HUES48 (cell line): ENCODE results near the gene GTF3A.

Experiments used
- H3K27ac ChIP-seq: one replicate; pipeline ENCODE4 v1.7.0; 2013; ENCODE audit warnings: low read depth, low read length, inconsistent platforms
- H3K27me3 ChIP-seq: 2 replicates; pipeline ENCODE4 v1.6.1; 2013; ENCODE audit warnings: mild to moderate bottlenecking, low read length; ENCODE audit not compliant: control insufficient read depth, insufficient read depth
- H3K36me3 ChIP-seq: 2 replicates; pipeline ENCODE4 v1.6.1; 2013; ENCODE audit warnings: low read length; ENCODE audit not compliant: control insufficient read depth, insufficient read depth
- H3K4me1 ChIP-seq: 2 replicates; pipeline ENCODE4 v1.6.1; 2013; ENCODE audit warnings: mild to moderate bottlenecking, low read length; ENCODE audit not compliant: control insufficient read depth, insufficient read depth
- H3K4me3 ChIP-seq: 2 replicates; pipeline ENCODE4 v1.5.1; 2013; ENCODE audit warnings: mild to moderate bottlenecking, low read depth, low read length
- H3K9ac ChIP-seq: 2 replicates; pipeline ENCODE4 v1.6.1; 2013; ENCODE audit warnings: mild to moderate bottlenecking, low read depth, low read length, moderate library complexity
- H3K9me3 ChIP-seq: 2 replicates; pipeline ENCODE4 v1.6.1; 2013; ENCODE audit warnings: low read length; ENCODE audit not compliant: control insufficient read depth, insufficient read depth

Gene GTF3A

DNA sequence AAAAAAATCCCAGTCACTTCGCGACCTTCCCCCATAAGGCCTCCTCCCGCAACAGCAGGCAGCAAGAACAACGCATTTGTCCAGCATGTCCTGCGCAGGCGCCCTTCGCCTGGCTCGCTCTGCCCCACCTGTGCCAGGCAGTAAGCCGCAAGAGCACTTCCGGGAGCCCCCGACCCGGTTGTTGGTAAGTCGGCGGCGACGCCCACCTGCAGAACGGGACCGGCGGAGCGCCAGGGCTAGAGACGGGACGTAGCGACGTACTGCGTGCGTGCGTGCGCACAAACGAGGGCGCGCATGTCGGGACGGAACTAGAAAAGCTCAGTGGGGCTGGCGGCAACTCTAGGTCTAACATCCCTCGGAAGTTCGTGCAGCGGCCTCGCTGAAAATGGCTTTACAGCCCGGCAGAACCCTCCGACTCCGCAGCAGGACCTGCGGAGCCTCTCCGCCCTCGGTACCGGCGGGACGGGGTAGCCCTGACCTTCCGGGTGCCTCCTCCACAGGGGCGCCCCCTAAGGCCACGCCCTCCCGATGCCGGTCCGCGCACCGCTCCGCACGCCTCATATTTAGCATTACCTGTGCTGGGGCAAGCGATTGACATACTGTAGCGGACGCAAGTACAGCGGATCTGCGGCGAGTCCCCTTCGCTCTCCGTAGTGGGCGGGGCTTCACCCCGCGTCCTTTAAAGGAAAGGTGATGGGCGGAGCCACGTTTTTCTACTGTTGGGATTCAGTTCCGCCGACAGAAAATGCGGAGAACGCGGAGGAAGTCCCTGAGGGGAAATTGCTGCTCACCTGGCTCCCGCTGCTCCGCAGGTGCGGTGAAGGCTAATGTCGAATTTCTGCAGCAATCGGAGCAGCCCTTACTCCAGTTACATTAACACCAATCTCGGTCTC lies 25.8 kb downstream of the GTF3A start, which contains the start of gene MTIF3:
Gene MTIF3, minus strand, starts transcription at position 629 of the 893 bp plus-strand sequence. CDS start 10,116 bp downstream, outside the sequence.
- H3K9me3 ChIP-seq, result no peaks in the 10 kb centered on the region
- H3K27ac ChIP-seq, result peak within 1 kb of the TSS; percentile 99
- H3K4me1 ChIP-seq, result peaks cover 7% of the 10 kb centered on the region
- peak within 1 kb of the TSS; percentile 86 for H3K4me3 ChIP-seq
- H3K9ac ChIP-seq, result peak within 1 kb of the TSS; percentile 87
- H3K36me3 ChIP-seq, result no peaks in the 10 kb centered on the region
- no peaks in the 10 kb centered on the region for H3K27me3 ChIP-seq

DNA sequence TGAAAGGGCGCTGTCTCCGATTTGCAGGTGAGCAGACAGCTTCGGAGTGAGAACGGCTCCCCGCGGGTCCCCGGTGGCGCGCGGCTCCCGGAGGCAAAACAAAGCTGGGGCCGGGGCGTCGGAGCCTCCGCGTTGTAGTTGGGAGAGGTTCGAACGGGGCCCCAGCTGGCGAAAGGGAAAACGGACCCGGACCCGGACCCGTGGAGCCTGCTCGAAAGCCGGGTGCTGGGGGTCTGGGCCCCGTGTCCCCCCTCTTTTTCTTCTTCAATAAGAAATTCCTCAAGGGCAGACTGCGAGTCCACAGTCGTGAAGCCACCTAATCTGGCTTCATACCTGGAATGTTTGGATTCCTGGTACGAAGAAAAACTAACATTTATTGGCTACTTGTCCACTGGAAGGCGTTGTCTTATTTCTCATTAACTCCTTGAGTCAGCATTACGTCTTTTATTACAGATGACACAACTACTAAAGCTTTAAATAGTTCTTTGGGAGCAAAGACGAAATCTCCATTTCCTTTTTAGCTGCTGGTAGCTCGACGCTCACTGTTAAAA lies 26.6 kb downstream of the GTF3A start:
- peak overlapping the region; percentile 99 for H3K27ac ChIP-seq
- no peaks in the 10 kb centered on the region for H3K9me3 ChIP-seq
- H3K9ac ChIP-seq, result peak overlapping the region; percentile 73
- peaks cover 15% of the 10 kb centered on the region for H3K4me1 ChIP-seq
- peak overlapping the region; percentile 86 for H3K4me3 ChIP-seq
- no peaks in the 10 kb centered on the region for H3K36me3 ChIP-seq
- no peaks in the 10 kb centered on the region for H3K27me3 ChIP-seq

DNA sequence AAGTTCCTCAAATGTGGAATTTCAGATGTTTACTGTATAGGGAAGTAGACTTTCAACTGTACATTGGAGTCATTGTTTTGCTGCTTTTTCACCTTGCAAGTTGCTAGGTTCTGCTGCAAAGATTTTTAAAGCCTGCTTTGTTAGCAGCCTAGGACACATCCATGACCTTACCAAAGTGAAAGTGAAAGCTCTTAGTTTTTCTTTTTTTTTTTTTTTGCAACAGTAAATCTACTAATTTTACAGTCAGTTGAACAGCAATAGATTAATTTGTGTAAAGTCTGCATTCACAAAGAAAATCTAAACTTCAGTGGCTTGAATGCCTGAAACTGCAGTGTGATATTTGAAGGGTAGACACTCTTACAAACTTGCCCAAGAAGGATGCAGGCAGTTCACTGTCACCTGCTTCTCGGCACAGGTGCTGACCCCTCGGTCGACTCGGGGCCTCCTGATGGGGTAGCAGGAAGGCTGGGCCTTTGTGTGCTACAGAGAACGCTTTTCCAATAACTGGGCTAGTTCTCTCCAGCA lies 31.0 kb downstream of the GTF3A start:
- H3K9me3 ChIP-seq, result no peaks in the 10 kb centered on the region
- peaks cover 9% of the 10 kb centered on the region; the same call in 1 of the 2 replicates for H3K4me1 ChIP-seq
- H3K4me3 ChIP-seq, result no peak overlapping the region
- no peak overlapping the region for H3K27ac ChIP-seq
- H3K9ac ChIP-seq, result no peak overlapping the region
- no peaks in the 10 kb centered on the region for H3K27me3 ChIP-seq
- H3K36me3 ChIP-seq, result no peaks in the 10 kb centered on the region

DNA sequence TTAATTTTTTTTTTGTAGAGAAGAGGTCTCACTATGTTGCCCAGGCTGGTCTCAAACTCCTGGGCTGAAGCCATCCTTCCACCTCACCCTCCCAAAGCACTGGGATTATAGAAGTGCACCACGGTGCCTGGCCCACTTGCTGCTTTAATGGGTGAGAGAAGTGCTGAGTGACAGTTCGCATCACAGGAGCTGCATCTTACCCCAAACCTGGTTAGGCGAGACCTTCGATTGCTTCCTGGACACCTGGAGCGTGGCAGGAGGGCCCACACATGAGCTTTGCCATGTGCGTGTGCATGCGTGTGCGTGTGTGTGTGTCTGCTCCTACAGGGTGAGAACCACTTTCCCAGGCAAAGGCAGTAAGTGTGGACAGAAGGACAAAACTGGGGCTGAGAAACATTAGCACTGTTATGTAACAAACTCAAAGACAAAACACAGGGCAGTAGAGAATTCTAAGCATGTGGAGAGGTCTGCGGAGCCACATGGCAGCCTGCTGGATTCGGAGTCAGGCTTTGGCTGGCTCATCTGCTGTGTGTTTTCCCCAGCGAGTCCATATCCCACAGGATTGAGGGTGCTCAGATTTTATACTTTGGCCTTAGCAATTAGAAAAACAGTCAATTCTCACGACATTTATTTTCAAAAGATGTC lies 37.6 kb downstream of the GTF3A start:
- Histone ChIP-seq H3K4me3 (no peak overlapping the region), H3K36me3 (no peaks in the 10 kb centered on the region), H3K4me1 (no peaks in the 10 kb centered on the region), H3K9me3 (no peaks in the 10 kb centered on the region), H3K27ac (no peak overlapping the region), H3K9ac (no peak overlapping the region), H3K27me3 (no peaks in the 10 kb centered on the region)

DNA sequence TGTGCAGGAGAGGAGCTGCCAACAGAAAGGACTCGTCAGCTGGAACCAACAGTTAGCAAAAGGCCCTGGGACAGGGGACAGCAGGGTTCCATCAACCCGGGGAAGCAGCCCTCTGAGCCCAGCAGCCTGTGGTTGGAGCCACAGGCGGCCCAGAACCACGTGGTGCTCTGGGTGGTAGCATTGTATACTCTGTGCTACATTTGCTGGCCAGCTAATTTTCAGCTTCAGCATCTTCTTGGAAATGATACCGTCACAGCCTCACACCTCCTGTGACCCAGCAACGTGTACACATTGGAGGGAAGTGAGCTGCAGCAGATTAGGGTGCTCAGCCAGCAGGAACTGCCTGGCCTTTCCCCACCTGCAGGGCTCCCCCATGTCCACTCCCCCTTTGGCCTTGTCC lies 39.1 kb downstream of the GTF3A start:
- Histone ChIP-seq H3K27me3 (no peaks in the 10 kb centered on the region), H3K9ac (no peak overlapping the region), H3K9me3 (no peaks in the 10 kb centered on the region), H3K36me3 (no peaks in the 10 kb centered on the region), H3K4me1 (no peaks in the 10 kb centered on the region), H3K4me3 (no peak overlapping the region), H3K27ac (no peak overlapping the region)

DNA sequence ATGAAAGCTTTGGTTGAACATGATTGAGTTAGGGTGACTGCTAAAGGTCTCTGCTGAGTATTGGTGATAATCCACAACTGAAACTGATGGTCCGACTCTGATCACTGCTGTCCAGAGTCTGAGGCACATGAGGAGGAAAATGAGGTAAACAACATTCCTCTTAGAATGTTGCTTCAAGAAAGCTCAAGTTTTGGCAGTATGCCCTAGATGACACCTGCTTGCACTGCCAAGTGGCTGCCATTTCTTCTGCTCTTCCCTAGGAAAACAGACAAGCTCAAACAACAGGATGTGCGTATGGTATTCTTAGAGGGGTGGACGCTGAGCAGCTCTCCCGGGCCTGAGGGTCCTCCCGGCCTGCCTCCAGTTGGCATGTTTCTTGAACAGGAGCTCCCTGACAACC lies 41.2 kb downstream of the GTF3A start:
- Histone ChIP-seq H3K27ac (no peak overlapping the region), H3K27me3 (no peaks in the 10 kb centered on the region), H3K9me3 (no peaks in the 10 kb centered on the region), H3K4me1 (no peaks in the 10 kb centered on the region), H3K4me3 (no peak overlapping the region), H3K9ac (no peak overlapping the region), H3K36me3 (no peaks in the 10 kb centered on the region)

DNA sequence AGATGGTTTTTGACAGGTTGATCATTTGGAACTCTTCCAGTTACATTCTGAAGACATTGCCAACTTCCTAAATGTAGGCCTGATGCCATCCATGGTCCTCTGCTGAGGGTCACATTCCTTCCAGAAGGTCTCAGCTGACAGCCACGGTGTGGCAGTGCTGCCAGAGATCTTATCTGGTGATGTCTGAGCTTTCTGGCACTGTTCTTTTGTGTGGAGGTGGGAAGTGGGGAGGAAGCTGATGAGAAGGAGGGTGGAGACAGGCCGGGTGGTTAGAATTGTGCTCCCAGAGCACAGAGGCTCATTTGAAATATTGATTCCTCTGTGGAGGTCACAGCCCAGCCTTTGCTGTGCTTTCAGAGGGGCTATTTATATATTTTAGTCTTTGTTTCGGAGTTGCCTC lies 42.1 kb downstream of the GTF3A start:
- H3K36me3 ChIP-seq, result no peaks in the 10 kb centered on the region
- no peaks in the 10 kb centered on the region for H3K9me3 ChIP-seq
- no peaks in the 10 kb centered on the region for H3K4me1 ChIP-seq
- no peak overlapping the region for H3K4me3 ChIP-seq
- no peak overlapping the region for H3K9ac ChIP-seq
- H3K27me3 ChIP-seq, result no peaks in the 10 kb centered on the region
- no peak overlapping the region for H3K27ac ChIP-seq

DNA sequence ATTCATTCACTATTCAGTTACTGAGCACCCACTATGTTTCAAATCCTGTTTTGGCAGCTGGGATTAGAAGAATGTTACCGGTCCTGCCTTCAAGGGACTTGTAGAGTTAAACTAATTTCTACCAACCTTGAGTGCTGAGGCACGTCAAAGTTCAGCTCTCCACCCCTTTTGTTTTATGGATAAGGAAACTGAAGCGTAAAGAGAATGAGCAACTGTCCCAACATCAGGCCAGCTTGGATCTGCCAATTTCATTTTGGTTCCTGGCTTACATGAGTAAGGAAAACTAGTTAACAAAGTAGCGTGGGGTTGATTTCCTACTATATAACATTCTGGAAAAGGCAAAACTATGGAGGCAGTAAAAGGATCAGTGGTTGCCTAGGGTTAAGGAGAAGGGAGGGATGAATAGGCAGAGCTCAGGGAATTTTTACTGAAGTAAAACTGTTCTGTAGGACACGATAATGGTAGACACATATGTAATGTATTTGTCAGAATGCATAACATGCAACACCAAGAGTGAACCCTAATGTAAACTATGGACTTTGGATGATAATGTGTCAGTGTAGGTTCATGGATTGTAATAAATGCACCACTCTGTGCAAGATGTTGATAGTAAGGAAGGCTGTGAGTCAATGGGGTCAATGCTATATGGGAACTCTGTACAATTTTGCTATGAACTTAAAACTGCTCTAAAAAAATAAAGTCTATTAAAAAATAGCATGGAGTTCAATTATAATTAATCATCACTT lies 45.8 kb downstream of the GTF3A start:
- H3K4me3 ChIP-seq, result no peak overlapping the region
- H3K9ac ChIP-seq, result no peak overlapping the region
- no peaks in the 10 kb centered on the region for H3K4me1 ChIP-seq
- no peaks in the 10 kb centered on the region for H3K27me3 ChIP-seq
- H3K36me3 ChIP-seq, result no peaks in the 10 kb centered on the region
- H3K27ac ChIP-seq, result no peak overlapping the region
- no peaks in the 10 kb centered on the region for H3K9me3 ChIP-seq

DNA sequence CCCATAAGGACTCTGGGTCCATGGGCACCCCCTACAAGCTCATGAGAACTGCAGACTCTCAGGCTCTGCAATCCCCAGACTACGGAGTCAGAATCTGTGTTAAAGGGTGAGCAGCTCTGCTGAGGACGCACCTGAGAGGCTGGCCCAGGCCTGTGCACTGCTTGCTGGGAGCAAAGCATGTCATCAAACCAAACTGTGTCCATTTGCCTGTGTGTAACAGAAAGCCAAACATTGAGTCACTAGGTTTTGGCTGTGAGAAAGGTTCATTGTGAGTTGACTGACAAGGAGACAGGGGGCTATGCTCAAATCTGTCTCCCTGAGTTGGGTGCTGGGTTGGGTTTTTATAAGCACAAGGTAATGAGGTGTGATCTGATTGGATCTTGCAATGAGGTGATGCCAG lies 48.0 kb downstream of the GTF3A start:
- H3K9me3 ChIP-seq, result no peaks in the 10 kb centered on the region
- H3K27ac ChIP-seq, result no peak overlapping the region
- H3K4me3 ChIP-seq, result no peak overlapping the region
- no peaks in the 10 kb centered on the region for H3K36me3 ChIP-seq
- no peak overlapping the region for H3K9ac ChIP-seq
- no peaks in the 10 kb centered on the region for H3K4me1 ChIP-seq
- no peaks in the 10 kb centered on the region for H3K27me3 ChIP-seq

DNA sequence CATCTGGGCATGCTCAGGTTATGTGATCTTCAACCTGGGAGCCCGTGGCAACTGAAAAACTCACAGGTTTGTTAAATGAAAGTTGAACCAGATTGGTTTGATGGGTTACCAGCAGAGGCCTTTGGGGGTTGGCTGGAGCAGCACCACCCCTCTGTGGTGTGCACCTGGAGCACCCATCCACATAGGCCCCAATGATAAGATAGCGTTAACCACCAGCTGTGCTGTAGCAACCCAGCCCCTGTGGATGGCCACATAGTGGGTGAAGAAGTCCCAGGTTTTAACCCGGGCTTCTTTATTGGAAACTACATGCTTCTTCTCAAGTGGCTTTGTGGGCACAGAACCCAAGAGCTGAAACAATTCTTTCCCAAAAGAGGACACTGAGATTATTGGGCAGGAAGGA lies 48.5 kb downstream of the GTF3A start:
- Histone ChIP-seq H3K36me3 (no peaks in the 10 kb centered on the region), H3K4me1 (no peaks in the 10 kb centered on the region), H3K27ac (no peak overlapping the region), H3K9me3 (no peaks in the 10 kb centered on the region), H3K9ac (no peak overlapping the region), H3K27me3 (no peaks in the 10 kb centered on the region), H3K4me3 (no peak overlapping the region)
